Lower leg skin (tissue), 4 donors: ENCODE data around the gene LILRB2. TPM values are rescaled to one million over a fixed set of nuclear protein-coding genes. Genes with fewer than 3 reads are reported as not detected.

Experiments
- DNase-seq, 2 donors: peaks; one replicate each; pipeline ENCODE4 v3.0.0-alpha.2; 2019; ENCODE audit warnings: low spot score in 2 of 2
- H3K4me3 ChIP-seq: fragments of 200-600 bp; sonication (generic); 2 replicates; pipeline ENCODE4 v1.5.1; 2017; ENCODE audit warnings: mild to moderate bottlenecking, low read depth; ENCODE audit not compliant: poor library complexity, severe bottlenecking
- CTCF ChIP-seq, 3 donors: fragments of 450-650 bp; IDR thresholded peaks; one replicate each; pipeline ENCODE4 v1.5.1; 2016; ENCODE audit warnings: antibody characterized with exemption in 3 of 3, mild to moderate bottlenecking in 3 of 3, moderate library complexity in 2 of 3
- POLR2A ChIP-seq, 2 donors: fragments of 450-650 bp; IDR thresholded peaks; one replicate each; pipeline ENCODE4 v1.6.1; 2016 to 2017; ENCODE audit warnings: antibody characterized with exemption in 2 of 2, mild to moderate bottlenecking in 1 of 2, moderate library complexity in 1 of 2
- WGBS, 2 donors: methylation state at CpG; one replicate each; pipeline ENCODE4 v1.1.5; 2018; 5-methylcytosine and 5-hydroxymethylcytosine counted together
- intact Hi-C: fragments of 100-400 bp; cut with DNase I; formaldehyde crosslinking; loops from one replicate; pipeline ENCODE4 v1.15.0; 2023; ENCODE audit warnings: low total_unique reads
- total RNA-seq, 4 donors: library from RNA; depleted of rRNA; stranded (reverse); fragments of >200 nt; gene quantifications; one replicate each; pipeline ENCODE4 v1.1.0, GENCODE V29; 2016

LILRB2 gene
- total RNA-seq, 4 donors from 2014 or later: 0.78 to 1.6 (median 1.1) TPM

GRCh38 chr19:54309811-54310210 lies 28.9 kb upstream of the LILRB2 start:
- peak in 1 of 2 donors; percentile 78 for DNase-seq
- intact Hi-C loops: no loop called here
- 71 to 75% methylated on average over 12 of the region's 12 CpGs for WGBS, 2 donors
- TF ChIP-seq POLR2A (IDR thresholded peaks at IDR 0.05): no peak
- no peak for TF ChIP-seq CTCF (IDR thresholded peaks at IDR 0.05)
- H3K4me3 ChIP-seq: no peak overlapping the region

- intact Hi-C loops: no loop called here
- H3K4me3 ChIP-seq: no peak overlapping the region
- peak in 1 of 2 donors; percentile 58 for DNase-seq
- WGBS, 2 donors: 80 to 88% methylated on average over 5 of the region's 5 CpGs
- no peak for TF ChIP-seq CTCF (IDR thresholded peaks at IDR 0.05)
- TF ChIP-seq POLR2A (IDR thresholded peaks at IDR 0.05): no peak
Measured at GRCh38 chr19:54307389-54308020, 26.6 kb upstream of the LILRB2 start.

GRCh38 chr19:54305141-54305540 lies 24.2 kb upstream of the LILRB2 start:
- DNase-seq: peak in 1 of 2 donors; percentile 54
- intact Hi-C loops: no loop called here
- H3K4me3 ChIP-seq: no peak overlapping the region
- 85 to 100% methylated on average over 1 of the region's 1 CpG for WGBS, 2 donors
- no peak for TF ChIP-seq POLR2A (IDR thresholded peaks at IDR 0.05)
- no peak for TF ChIP-seq CTCF (IDR thresholded peaks at IDR 0.05)

- WGBS, 2 donors: 68 to 69% methylated on average over 4 of the region's 4 CpGs
- DNase-seq: peak in 1 of 2 donors; percentile 63
- TF ChIP-seq POLR2A (IDR thresholded peaks at IDR 0.05) (no peak), CTCF (IDR thresholded peaks at IDR 0.05) (no peak)
- no peak overlapping the region for H3K4me3 ChIP-seq
- intact Hi-C loops: no loop called here
Measured at GRCh38 chr19:54302257-54302656, 21.3 kb upstream of the LILRB2 start.

GRCh38 chr19:54299515-54299914 lies 18.6 kb upstream of the LILRB2 start:
- WGBS, 2 donors: 87 to 92% methylated on average over 5 of the region's 5 CpGs
- H3K4me3 ChIP-seq: no peak overlapping the region
- DNase-seq: peak in 1 of 2 donors; percentile 37
- TF ChIP-seq POLR2A (IDR thresholded peaks at IDR 0.05) (no peak), CTCF (IDR thresholded peaks at IDR 0.05) (no peak)
- intact Hi-C loops: no loop called here

- no peak overlapping the region for H3K4me3 ChIP-seq
- intact Hi-C loops: no loop called here
- WGBS, 2 donors: 62 to 63% methylated on average over 7 of the region's 7 CpGs
- peak in 1 of 2 donors; percentile 49 for DNase-seq
- TF ChIP-seq POLR2A (IDR thresholded peaks at IDR 0.05) (no peak), CTCF (IDR thresholded peaks at IDR 0.05) (no peak)
Measured at GRCh38 chr19:54299126-54299498, 18.2 kb upstream of the LILRB2 start.
